ENCODE data around the gene STAC3.

Gene STAC3

GRCh38 chr12:57236201-57236924 lies 14.6 kb downstream of the STAC3 start:
- Histone ChIP-seq H3K4me1 (peaks cover 88% of the 10 kb centered on the region), H3K4me2 (0 out of 2 replicates have a peak overlapping the region, but pooled peaks have one; percentile 7), H3K36me3 (peaks cover 47% of the 10 kb centered on the region), H3K27ac (no peak overlapping the region), H3K9ac (no peak overlapping the region), H4K20me1 (peaks cover 84% of the 10 kb centered on the region), H3K9me3 (no peaks in the 10 kb centered on the region), H3K4me3 (no peak overlapping the region), H3K27me3 (peaks cover 95% of the 10 kb centered on the region)
- no peak for TF ChIP-seq Cebpa-rat (IDR thresholded peaks at IDR 0.05)

GRCh38 chr12:57235728-57236131 lies 15.3 kb downstream of the STAC3 start:
- Histone ChIP-seq H3K4me3 (no peak overlapping the region), H3K4me1 (peaks cover 88% of the 10 kb centered on the region), H3K4me2 (peak overlapping the region; percentile 62; the same call in 1 of the 2 replicates), H3K36me3 (peaks cover 52% of the 10 kb centered on the region), H3K27me3 (peaks cover 89% of the 10 kb centered on the region), H3K9me3 (no peaks in the 10 kb centered on the region), H4K20me1 (peaks cover 84% of the 10 kb centered on the region), H3K9ac (no peak overlapping the region), H3K27ac (no peak overlapping the region)
- TF ChIP-seq Cebpa-rat (IDR thresholded peaks at IDR 0.05) = no peak

GRCh38 chr12:57235017-57235727 lies 15.8 kb downstream of the STAC3 start:
- Histone ChIP-seq H3K4me1 (peaks cover 88% of the 10 kb centered on the region), H3K36me3 (peaks cover 52% of the 10 kb centered on the region), H4K20me1 (peaks cover 88% of the 10 kb centered on the region), H3K27me3 (peaks cover 83% of the 10 kb centered on the region), H3K9me3 (no peaks in the 10 kb centered on the region), H3K4me3 (no peak overlapping the region), H3K27ac (no peak overlapping the region), H3K4me2 (peak overlapping the region; percentile 62), H3K9ac (no peak overlapping the region)
- TF ChIP-seq Cebpa-rat (IDR thresholded peaks at IDR 0.05) = no peak

GRCh38 chr12:57234571-57235016 lies 16.4 kb downstream of the STAC3 start:
- Histone ChIP-seq H3K4me1 (peaks cover 84% of the 10 kb centered on the region), H3K9ac (no peak overlapping the region), H3K4me3 (no peak overlapping the region), H3K9me3 (no peaks in the 10 kb centered on the region), H3K27me3 (peaks cover 77% of the 10 kb centered on the region), H4K20me1 (peaks cover 88% of the 10 kb centered on the region), H3K36me3 (peaks cover 52% of the 10 kb centered on the region), H3K27ac (no peak overlapping the region), H3K4me2 (peak overlapping the region; percentile 62)
- no peak for TF ChIP-seq Cebpa-rat (IDR thresholded peaks at IDR 0.05)

- Histone ChIP-seq H3K4me1 (peaks cover 82% of the 10 kb centered on the region), H4K20me1 (peaks cover 88% of the 10 kb centered on the region), H3K27me3 (peaks cover 73% of the 10 kb centered on the region), H3K27ac (no peak overlapping the region), H3K9me3 (no peaks in the 10 kb centered on the region), H3K4me2 (peak overlapping the region; percentile 62), H3K9ac (0 out of 2 replicates have a peak overlapping the region, but pooled peaks have one; percentile 10), H3K36me3 (peaks cover 52% of the 10 kb centered on the region), H3K4me3 (no peak overlapping the region)
- no peak for TF ChIP-seq Cebpa-rat (IDR thresholded peaks at IDR 0.05)
These were observed 16.8 kb downstream of the STAC3 start for GRCh38 chr12:57234233-57234570.

GRCh38 chr12:57233357-57234232 lies 17.4 kb downstream of the STAC3 start:
- Histone ChIP-seq H3K36me3 (peaks cover 52% of the 10 kb centered on the region), H3K4me2 (peak overlapping the region; percentile 62), H3K9ac (0 out of 2 replicates have a peak overlapping the region, but pooled peaks have one; percentile 15), H3K4me1 (peaks cover 82% of the 10 kb centered on the region), H3K9me3 (no peaks in the 10 kb centered on the region), H3K4me3 (no peak overlapping the region), H4K20me1 (peaks cover 85% of the 10 kb centered on the region), H3K27ac (no peak overlapping the region), H3K27me3 (peaks cover 67% of the 10 kb centered on the region)
- TF ChIP-seq Cebpa-rat (IDR thresholded peaks at IDR 0.05) = no peak

GRCh38 chr12:57232156-57232756 lies 18.7 kb downstream of the STAC3 start:
- Histone ChIP-seq H3K9me3 (no peaks in the 10 kb centered on the region), H3K4me1 (peaks cover 84% of the 10 kb centered on the region), H3K27me3 (peaks cover 57% of the 10 kb centered on the region), H3K4me2 (peak overlapping the region; percentile 99), H3K9ac (peak overlapping the region; percentile 89; the same call in 1 of the 2 replicates), H3K27ac (no peak overlapping the region), H3K36me3 (peaks cover 52% of the 10 kb centered on the region), H3K4me3 (no peak overlapping the region), H4K20me1 (peaks cover 71% of the 10 kb centered on the region)
- no peak for TF ChIP-seq Cebpa-rat (IDR thresholded peaks at IDR 0.05)

GRCh38 chr12:57231276-57232021 lies 19.5 kb downstream of the STAC3 start:
- TF ChIP-seq Cebpa-rat (IDR thresholded peaks at IDR 0.05) = no peak
- H3K27ac ChIP-seq = no peak overlapping the region
- peak overlapping the region; percentile 99 for H3K4me2 ChIP-seq
- H3K4me1 ChIP-seq = peaks cover 91% of the 10 kb centered on the region
- peak overlapping the region; percentile 89 for H3K9ac ChIP-seq
- H3K36me3 ChIP-seq = peaks cover 52% of the 10 kb centered on the region
- H4K20me1 ChIP-seq = peaks cover 63% of the 10 kb centered on the region
- peak overlapping the region; percentile 83 for H3K4me3 ChIP-seq
- no peaks in the 10 kb centered on the region for H3K9me3 ChIP-seq
- peaks cover 55% of the 10 kb centered on the region for H3K27me3 ChIP-seq
